GM19035 (cell line): ENCODE results near the gene SRD5A1.
"Not testable (repeated sequence)": the region's sequence is repeated elsewhere in the genome, so short reads cannot be mapped to it uniquely, and the experiment has no call there.

ENCODE experiments used
- ATAC-seq: cut with Tn5 transposase; IDR thresholded peaks from one replicate; pipeline ENCODE4 v1.9.1; 2021; ENCODE audit not compliant: unreplicated experiment

Gene SRD5A1

DNA sequence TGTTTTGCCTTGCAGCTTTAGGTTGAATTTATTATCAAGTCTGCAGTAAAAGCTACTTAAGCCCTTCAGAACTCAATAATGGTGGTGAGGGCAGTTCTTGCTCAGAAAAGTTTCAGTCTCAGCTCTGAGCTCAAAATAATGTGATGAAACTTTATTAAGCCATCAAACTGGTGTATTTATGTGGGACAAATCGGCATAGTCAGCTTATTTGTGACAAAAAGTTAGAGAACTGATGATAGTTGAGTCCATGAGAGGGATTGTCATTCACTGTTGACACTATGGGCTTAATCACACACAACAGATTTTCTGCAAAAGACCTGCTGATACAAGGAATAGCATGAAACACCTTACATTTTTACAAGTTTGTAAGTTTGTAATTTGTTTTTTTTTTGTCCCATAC is 9.4 kb downstream of the SRD5A1 start:
- ATAC-seq, result no peak

DNA sequence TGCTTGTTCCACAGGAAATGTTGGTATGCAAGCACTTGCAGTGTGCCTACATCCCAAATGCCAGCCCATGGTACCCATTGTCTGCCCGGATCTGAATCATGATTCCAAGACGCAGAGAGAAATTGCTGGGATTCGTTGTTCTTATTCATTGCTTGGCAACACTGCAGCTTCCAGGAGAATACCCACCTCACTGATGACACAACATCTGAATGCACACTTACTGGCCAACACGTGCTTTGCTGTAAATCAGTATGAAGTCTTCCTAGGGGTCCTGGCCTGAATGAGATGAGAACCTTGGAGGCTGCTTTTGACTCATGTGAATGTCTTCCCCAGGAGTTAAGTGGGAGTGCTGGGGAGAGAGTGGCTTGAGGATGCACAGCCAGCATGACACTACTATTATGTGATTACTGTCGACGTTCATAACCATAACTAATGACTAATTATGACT is 11.6 kb downstream of the SRD5A1 start:
- ATAC-seq, result no peak

DNA sequence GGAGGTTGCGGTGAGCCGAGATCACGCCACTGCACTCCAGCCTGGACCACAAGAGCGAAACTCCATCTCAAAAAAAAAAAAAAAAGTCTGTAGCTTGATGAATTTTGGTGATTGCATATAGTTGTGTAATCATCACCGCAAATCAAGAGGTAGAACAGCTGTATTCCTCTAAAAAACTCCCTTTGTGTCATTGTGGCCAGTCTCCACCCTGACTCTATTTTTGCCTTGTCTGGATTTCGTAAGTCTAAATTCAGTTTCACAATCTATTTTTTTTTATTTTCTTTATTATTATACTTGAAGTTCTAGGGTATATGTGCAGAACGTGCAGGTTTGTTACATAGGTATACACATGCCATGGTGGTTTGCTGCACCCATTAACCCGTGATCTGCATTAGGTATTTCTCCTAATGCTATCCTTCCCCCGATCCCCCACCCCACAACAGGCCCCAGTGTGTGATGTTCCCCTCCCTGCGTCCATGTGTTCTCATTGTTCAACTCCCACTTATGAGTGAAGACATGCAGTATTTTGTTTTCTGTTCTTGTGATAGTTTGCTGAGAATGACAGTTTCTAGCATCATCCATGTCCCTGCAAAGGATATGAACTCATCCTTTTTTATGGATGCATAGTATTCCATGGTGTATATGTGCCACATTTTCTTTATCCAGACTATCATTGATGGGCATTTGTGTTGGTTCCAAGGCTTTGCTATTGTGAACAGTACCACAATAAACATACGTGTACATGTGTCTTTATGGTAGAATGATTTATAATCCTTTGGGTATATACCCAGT is 12.5 kb downstream of the SRD5A1 start:
- not testable (repeated sequence) for ATAC-seq

DNA sequence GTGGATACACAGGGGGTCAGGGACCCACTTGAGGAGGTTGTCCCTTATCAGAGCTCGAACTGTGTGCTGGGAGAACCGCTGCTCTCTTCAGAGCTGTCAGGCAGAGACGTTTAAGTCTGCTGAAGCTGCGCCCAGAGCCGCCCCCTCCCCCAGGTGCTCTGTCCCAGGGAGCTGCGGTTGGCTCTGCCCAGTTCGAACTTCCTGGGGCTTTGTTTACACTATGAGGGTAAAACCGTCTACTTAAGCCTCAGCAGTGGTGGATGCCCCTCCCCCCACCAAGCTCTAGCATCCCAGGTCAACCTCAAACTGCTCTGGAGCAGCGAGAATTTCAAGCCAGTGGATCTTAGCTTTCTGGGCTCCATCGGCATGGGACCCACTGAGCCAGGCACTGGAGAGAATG is 15.9 kb downstream of the SRD5A1 start:
- no peak for ATAC-seq

DNA sequence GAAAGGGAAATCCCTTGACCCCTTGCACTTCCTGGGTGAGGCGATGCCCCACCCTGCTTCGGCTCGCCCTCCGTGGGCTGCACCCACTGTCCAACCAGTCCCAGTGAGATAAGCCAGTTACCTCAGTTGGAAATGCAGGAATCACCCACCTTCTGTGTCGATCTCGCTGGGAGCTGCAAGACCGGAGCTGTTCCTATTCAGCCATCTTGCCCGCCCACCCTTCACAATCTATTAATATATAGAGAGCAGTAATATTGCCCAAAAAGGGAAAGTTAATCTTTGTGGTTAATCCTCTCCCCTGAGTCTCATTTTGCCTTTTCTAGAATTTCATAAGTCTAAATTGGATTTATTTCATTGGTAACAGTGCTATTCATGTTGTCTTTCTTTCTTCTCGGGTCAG is 16.4 kb downstream of the SRD5A1 start:
- ATAC-seq, result no peak

DNA sequence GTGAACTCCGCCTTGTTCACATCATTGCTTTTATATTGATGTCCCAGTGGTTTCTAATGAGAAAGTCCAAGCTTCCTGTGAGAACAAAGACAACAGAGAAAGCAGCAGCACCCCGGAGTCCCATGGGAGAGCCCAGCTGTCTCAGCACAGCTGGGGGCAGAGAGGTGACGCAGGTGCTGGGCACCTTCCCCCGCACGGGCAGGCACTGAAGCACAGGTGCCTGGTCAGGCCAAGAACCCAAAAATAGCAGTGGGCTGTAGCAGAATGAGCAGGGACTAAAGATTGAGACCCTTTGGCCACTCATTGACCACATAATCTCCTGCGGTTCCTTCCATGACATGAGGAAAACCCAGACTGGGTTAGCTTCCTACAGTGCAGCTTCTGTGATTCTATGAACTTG is 18.8 kb downstream of the SRD5A1 start:
- ATAC-seq, result peak; percentile 90

DNA sequence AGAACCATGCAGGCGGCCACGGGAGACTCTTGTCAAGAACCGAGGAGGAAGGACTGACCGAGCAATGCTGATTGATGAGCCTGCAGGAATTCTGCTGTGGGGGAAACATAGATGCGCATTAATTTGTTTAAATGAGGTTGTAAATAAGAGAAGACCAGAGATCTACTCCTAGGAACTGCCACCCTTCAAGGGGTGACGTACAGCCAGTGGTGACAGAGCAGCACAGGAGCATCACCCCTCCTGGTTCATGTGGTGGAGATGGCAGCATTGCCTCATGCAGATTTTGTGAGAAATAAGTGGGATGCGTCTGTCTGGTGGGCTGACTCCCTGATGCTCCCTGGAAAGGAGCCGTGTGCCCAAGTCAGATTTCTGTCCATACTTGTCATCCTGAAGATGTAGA is 22.2 kb downstream of the SRD5A1 start:
- no peak for ATAC-seq

DNA sequence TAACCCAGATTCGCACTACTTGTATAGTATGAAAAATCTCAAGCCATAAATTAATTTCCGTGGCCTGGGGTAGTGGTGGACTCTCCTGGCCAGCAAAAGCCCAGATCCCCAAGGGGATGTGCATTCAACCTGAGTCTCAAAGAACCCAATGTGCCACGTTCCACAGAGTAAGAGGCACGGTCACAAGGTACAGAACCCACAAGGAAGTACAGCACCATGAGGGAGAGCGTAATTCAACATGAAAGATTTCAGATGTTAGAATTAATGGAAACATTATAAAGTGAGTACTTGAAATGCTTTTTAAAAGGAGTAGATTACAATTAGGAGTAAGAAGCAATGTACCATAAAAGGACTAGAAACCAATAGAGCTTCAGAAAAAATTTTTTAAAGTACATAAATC is 23.4 kb downstream of the SRD5A1 start:
- ATAC-seq, result no peak

DNA sequence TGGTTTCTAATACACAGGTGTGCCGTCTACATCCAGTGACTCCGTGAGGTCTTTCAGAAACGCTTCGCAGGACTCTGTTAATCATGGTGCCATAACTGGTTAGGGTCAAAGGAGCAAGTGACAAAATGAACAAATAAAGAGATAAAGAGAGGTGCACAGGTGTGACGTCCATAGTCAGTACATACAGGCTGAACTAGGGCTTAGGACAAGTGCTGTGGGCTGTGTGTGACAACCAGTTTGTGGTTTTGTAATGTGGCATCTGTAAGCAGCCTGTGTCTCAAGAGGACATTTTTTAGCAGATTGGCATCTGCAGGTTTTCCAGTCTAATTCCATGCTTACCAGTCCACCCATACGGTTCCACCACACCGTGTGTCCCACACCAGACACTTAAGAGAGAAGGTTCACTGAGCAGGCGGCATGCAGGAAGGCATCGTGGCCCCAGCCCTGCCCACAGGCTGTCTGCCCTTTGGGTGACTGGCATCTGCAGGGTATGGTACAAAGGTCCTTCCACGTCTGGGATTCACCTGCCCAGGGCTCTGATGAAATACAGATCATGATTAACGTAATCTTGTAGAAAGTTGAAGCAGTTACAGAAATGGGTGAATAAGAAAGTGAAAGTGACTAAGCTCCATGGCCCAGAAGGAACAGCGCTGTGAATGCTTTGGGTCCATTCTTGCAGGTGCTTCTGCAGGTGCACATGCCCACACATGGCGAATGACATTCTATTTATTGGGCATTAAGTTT is 26.9 kb downstream of the SRD5A1 start:
- peak; percentile 76 for ATAC-seq

DNA sequence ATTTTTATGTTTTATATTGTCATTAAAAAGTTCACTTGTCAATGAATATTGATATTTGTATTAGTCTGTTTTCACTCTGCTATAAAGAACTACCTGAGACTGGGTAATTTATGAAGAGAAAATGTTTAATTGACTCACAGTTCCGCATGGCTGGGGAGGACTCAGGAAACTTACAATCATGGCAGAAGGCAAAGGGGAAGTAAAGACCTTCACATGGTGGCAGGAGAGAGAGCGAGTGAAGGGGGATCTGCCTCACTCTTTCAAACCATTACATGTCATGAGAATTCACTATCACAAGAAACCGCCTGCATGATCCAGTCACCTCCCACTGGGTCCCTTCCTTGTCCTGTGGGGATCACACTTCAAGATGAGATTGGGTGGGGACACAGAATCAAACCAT is 27.4 kb downstream of the SRD5A1 start:
- peak; percentile 50 for ATAC-seq

DNA sequence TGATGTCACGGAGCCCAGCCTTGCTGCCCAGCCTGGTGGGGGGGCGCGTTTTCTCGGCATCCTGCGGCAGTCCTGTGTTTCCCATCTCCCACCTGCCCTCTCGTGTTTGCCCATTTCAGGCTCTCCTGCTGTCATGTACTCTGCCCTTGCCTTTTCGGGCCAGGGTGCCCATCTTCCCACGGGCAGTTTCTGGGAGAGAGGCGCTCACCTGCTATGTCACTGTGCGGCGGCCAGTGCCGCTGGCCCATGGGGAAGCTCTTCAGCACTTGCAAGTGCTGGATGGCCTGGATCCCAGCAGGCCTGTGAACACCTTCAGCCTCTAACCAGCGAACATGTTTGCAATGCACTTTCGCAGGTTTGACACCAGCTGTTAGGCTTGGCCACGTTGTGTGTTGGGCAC is 33.5 kb downstream of the SRD5A1 start:
- no peak for ATAC-seq

DNA sequence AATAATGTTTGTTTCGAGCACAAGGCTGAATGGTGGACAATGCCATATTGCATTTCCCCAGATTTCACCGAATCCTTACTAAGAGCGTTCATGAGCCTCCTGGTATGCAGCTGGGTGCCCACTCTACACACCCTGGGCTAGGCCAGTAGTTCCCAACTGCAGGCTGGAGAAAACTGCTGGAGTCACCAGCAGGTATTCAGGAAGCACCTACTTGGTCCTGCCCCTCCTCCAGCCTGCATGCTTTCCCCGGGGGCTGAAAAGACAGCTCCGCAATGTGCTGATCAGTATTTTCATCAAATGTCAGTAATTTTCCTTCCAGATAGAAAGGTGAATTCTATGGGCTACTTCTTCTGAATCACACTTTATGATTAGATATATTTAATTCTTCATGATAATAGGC is 34.4 kb downstream of the SRD5A1 start:
- no peak for ATAC-seq

DNA sequence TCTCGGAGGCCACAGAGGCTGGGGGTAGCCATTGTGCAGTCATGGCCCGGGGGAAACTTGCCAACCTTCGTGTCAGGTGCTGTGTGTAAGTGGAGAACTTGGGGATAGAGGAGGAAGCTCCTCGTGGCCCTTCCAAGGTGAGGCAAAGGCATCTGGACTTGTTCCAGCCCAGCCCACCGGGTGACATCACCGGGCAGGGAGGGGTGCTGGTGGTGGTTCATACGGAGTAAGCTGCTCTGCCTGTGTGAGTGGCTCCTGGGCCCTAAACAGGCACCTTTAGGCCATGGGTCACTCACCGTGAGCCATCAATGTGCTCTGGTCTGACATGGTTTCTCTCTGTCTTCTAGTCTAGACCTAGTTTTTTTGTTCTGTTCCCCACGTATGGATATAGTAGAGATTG is 35.5 kb downstream of the SRD5A1 start:
- ATAC-seq, result not testable (repeated sequence)

DNA sequence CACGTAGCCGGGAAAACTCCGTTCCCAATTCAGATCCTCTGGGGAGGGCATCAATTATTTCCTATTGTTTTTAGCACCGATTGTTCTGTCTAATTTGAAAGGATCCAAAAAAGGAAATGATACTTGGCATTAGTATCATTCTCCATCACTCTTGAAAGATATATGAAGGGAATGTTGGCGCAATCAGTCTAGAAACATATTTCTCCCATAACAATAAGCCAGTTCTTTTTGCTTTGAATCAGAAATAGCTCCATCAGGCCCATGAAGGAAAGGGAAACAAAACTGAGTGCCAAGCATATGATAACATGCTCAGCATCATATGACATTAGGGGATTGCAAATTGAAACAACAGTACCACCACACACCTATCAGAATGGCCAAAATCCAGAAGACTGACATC is 39.8 kb downstream of the SRD5A1 start:
- ATAC-seq, result no peak

DNA sequence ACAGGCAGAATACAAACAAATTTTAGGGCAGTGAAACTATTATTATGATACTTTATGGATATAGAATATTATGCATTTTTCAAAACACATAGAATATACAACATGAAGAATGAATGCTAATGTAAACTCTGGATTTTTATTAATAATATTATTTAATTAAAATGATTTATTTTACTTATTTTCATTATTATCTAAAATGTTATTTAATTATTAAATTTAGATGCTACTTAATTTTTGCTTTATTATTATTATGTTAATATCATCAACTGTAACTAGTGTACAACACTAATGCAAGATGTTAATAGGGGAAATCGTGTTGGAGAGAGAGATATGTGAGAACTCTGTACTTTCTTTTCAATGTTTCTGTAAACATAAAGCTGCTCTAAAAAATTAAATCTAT is 40.7 kb downstream of the SRD5A1 start:
- no peak for ATAC-seq

DNA sequence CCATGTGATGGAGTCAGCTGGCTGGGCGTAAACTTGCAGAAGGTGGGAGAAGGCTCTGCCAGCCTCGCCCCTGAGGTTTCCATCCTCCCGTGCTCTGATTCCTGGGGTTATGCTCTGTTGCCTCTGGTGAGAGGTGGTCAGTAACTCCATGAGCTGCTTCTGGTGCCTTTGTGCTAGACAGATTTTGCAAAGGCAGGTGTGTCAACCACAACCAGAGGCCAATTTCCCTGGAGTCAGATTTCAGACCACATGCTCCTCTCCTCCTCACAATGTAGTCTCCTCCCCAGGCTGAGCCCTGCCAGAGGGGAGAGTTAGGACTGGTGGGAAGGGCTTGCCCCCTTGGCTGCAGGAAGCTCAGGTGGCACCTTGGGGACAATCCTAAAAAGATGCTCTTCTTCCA is 41.2 kb downstream of the SRD5A1 start:
- ATAC-seq, result no peak

DNA sequence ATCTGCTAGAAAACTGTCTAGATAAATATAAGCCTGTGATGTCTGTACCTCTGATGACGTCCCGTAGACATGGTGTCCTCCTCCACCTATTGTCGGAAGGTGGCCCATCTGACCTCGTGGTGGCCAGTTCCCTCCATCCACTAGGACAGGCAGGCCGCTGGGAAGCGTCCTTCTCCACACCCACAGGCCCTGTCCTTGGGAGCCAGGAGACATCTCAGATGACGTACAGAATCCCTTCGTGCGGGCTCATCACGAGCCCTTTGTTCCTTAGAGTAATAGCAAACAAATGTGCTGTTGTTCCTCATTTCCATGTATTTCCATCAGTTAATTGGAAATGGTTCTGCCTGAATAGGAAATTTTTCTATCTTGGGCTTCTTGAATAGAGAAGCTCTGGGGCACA is 41.6 kb downstream of the SRD5A1 start:
- ATAC-seq, result no peak

DNA sequence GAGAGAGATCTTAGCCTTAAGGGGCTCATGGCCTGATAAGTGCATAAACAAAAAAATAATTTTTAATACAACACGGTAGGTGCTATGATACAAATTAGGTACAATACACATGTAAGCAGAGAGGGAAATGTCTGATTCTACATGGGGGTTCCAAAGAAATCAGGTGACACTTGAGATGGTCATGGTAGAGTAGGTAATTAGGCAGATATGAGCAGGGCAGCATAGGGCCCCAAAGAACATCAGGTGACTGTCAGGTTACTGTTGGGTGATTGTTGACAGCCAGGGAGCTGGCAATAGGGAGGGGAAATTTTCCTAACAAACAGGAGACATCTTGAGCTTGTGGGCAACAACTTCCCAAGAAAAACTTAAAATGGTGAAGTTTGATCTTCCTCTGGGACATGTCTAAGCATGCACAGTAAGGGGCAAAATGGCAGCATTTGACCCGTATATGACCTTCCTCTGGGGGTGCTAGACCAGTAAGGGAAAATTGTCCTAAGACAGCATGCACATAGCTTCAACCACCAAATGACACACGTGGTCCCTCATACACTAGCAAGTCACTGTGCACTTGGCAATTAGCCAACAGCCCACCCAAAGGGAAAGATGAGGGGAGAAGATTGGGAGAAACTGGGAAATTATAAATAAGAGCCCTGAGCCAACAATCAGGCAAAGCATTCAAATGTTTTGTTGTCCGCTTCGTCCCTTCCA is 42.7 kb downstream of the SRD5A1 start:
- ATAC-seq, result no peak

DNA sequence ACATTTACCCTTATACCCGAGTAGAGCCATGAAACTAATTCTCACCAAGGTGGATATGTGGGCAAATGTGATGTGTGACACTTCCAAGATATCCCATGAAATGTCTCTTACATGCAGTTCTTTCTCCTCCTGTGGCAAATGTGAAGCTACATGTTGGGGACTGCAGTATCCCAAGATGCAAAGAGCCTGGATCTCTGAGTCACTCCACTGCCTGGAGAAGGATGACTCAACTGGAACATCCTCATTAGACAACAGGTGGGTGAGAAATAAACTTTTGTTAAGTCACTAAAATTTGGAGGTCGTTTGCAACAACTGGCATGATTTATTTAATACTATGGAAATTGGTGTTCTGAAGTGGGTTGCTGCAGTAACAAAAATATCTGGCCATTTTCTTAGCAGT is 43.5 kb downstream of the SRD5A1 start:
- no peak for ATAC-seq

DNA sequence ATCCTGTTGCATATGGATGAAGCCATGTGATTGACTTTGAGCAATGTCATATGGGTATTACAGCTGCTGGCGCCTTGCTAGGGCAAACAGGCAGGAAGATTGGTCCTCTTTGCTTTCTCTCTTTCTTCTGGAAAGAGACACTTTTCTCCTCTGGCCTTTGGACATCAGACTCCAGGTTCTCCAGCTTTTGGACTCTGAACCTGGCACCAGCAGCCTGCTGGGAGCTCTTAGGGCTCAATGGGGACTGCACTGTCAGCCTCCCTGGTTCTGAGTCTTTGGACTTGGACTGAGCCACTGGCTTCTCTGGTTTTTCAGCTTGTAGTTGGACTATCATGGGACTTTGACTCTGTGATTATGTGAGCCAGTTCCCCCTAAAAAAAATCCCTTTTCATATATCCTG is 45.1 kb downstream of the SRD5A1 start:
- ATAC-seq, result no peak

DNA sequence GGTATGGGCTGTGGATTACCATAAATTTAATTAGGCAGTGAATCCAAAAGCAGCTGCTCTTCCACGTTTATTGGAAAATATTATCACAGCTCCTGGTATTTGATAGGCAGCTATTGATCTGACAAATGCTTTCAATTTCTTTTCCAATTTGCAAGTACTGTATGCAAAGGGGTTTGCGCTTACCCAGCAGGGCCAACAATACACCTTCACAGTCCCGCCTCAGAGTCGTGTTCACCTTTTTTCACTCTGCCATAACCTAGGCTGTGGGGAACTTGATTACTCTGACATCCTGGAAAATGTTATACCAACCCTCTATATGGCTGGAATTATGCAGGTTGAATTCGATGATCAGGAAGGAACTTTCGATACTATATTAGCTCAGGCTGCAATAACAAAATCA is 47.7 kb downstream of the SRD5A1 start:
- no peak for ATAC-seq

DNA sequence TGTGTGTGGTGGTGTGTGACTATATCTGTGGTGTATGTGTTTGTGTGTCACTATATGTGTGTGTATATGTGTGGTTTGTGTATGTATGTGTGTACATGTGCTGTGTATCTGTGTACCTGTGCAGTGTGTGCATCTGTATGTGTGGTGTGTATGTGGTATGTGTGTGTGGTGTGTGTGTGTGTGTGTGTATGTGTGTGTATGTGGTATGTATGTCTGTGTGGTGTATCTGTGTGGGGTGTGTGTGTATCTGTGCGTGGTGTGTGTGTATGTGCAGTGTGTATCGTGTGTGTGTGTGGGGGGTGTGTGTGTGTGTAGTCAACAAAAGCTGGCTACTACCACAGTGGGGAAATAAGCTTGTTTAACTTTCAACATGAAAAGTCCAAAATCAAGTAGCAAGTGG is 48.4 kb downstream of the SRD5A1 start:
- no peak for ATAC-seq
